Activated gamma-delta T cell treated with Interleukin-2 at 50 U/mL for 16 hours (primary cell): ENCODE data around the gene SEMA4B.
"Not testable (repeated sequence)": the region's sequence is repeated elsewhere in the genome, so short reads cannot be mapped to it uniquely, and the experiment has no call there.

ENCODE experiments used
- DNase-seq: peaks from one replicate; pipeline ENCODE4 v3.0.0-alpha.2; 2020

SEMA4B gene, protein sequence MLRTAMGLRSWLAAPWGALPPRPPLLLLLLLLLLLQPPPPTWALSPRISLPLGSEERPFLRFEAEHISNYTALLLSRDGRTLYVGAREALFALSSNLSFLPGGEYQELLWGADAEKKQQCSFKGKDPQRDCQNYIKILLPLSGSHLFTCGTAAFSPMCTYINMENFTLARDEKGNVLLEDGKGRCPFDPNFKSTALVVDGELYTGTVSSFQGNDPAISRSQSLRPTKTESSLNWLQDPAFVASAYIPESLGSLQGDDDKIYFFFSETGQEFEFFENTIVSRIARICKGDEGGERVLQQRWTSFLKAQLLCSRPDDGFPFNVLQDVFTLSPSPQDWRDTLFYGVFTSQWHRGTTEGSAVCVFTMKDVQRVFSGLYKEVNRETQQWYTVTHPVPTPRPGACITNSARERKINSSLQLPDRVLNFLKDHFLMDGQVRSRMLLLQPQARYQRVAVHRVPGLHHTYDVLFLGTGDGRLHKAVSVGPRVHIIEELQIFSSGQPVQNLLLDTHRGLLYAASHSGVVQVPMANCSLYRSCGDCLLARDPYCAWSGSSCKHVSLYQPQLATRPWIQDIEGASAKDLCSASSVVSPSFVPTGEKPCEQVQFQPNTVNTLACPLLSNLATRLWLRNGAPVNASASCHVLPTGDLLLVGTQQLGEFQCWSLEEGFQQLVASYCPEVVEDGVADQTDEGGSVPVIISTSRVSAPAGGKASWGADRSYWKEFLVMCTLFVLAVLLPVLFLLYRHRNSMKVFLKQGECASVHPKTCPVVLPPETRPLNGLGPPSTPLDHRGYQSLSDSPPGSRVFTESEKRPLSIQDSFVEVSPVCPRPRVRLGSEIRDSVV

DNA sequence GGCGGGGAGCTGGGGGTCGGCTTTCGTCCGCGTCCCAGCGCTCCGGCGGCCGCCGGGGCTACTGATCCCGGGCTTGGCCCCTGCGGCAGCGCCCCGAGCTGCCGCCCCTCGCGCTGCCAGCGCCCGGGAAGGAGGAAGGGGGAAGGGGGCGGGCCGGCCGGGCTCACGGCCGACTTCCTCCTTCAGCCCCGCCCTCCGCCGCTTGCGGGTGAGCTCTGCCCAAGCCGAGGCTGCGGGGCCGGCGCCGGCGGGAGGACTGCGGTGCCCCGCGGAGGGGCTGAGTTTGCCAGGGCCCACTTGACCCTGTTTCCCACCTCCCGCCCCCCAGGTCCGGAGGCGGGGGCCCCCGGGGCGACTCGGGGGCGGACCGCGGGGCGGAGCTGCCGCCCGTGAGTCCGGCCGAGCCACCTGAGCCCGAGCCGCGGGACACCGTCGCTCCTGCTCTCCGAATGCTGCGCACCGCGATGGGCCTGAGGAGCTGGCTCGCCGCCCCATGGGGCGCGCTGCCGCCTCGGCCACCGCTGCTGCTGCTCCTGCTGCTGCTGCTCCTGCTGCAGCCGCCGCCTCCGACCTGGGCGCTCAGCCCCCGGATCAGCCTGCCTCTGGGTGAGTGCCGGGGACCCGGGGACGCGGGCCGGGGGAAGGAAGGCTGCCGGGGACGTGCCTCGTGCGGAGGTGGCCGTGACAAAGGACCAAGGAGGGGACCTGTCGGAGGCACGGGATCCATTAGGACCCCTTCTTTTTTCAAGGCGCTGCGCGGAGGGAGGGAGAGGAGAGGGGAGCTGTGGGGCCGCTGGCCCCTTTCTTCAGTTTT lies at the start of gene SEMA4B:
Gene SEMA4B (plus strand): TSS at position 201 of the 814 bp plus-strand sequence. CDS start 249 bp downstream, at position 450.
- DNase-seq, result peak; percentile 71

DNA sequence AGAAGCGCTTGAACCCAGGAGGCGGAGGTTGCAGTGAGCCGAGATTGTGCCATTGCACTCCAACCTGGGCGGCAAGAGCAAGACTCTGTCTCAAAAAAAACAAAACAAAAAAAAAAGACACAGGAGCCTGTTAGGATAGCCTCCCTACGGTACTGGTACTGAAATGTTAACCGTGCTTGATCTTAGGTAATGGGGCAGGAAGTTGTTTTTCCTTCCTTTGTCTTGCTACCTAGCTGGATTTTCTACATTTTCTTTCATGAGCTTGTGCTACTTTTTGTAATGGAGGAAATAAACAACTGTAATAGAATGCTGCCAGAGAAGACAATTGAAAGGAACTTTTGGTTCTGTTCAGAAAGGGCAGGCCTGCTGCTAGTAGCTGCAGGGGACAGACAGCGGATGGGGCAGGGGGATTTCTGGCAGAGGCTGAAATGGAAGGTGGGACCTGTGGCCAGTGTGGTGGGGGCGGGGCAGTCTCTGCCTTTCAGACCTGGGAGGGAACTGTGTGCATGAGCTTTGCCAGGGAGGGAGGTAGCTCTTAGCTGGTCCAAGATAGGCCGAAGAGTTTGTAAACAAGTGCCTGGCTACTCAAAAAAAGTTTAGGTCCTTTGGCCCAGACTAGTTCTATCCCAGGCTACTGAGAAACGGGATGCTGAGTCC lies 49.0 kb upstream of the SEMA4B start:
- no peak for DNase-seq

DNA sequence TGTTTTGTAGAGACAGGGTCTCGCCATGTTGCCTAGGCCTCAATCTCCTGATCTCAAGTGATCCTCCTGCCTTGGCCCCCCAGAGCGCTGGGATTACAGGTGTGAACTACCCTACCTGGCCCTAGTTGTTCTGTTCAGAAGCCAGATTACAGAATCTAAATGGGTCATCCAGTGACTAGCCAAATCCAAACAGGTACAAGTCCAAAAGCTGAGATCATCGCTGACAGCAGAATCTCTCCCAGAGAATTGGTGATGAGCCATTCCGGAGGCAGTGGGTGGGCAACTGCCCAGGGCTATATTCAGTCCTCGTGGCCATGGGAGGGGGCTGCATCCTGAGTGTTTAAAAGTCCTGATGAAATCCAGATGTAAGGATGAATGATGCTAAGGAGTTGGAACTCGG lies 47.5 kb upstream of the SEMA4B start:
- DNase-seq, result no peak

DNA sequence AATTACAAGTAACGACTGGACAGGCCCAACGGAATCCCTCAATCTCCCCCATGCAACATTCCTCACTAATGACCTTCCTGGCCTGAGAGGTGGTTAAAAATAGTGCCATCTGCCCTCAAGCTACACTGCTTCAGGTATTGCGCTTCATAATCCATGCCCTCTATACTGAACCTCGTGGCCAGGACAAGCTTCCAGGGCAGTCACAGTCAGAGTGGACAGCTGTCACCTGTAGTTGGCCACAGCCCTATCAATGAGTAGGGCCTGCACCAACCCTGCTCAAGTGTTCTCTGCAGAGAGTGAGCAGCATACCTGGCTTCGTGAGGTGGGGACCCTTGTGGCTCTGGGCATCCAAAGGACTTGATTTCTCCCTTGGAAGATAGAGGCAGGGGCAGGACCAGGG lies 46.9 kb upstream of the SEMA4B start:
- no peak for DNase-seq

DNA sequence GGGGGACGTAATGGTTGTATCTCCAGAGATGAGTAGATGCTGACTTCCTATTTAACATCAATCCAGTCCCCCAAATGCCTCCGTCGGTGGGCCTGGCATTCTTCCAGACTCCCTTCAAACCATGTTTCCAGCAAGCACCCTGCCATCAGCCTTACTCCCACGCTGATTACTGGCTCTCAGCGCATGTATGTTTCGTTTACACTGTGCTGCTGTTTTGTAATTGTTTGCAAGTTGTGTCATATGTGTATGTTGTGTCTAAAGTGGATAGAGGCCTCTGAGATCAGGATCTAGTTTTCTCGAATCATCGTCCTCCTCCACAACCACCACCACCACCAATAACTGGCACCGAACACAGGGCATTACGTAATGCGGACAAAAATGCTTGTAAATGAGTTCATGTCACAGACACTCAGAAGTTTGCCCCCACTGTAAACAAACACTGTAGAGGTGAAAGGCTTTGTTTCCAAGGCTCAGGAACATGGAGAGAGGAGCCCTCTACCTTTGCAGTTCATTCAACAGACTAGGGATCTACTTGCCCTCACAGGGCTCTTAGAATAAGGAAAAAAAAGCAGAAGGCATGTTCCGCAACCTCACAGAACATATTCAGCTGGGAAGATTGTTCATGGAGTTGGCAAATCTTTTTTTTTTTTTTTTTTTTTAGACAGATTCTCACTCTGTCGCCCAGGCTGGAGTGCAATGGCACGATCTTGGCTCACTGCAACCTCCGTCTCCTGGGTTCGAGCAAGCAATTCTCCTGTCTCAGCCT lies 46.1 kb upstream of the SEMA4B start:
- no peak for DNase-seq

DNA sequence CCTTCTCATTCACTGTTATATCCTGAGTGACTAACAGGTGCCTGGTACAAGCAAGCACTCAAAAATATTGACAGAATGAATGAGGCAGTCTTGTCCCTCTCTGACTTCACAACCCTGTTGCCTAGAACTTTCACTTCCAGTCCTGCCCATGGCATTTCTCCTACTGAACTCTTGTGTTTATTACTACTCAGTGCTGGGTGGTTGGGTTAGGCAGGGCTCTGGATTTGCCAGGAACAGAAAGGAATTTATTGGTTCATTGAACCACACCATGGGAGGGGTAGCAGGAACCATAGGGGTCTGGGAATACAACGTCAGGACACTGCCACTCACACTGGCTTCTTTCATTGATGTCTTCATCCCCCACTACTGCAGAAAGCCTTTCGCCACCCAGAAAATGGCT lies 41.9 kb upstream of the SEMA4B start:
- DNase-seq, result no peak

DNA sequence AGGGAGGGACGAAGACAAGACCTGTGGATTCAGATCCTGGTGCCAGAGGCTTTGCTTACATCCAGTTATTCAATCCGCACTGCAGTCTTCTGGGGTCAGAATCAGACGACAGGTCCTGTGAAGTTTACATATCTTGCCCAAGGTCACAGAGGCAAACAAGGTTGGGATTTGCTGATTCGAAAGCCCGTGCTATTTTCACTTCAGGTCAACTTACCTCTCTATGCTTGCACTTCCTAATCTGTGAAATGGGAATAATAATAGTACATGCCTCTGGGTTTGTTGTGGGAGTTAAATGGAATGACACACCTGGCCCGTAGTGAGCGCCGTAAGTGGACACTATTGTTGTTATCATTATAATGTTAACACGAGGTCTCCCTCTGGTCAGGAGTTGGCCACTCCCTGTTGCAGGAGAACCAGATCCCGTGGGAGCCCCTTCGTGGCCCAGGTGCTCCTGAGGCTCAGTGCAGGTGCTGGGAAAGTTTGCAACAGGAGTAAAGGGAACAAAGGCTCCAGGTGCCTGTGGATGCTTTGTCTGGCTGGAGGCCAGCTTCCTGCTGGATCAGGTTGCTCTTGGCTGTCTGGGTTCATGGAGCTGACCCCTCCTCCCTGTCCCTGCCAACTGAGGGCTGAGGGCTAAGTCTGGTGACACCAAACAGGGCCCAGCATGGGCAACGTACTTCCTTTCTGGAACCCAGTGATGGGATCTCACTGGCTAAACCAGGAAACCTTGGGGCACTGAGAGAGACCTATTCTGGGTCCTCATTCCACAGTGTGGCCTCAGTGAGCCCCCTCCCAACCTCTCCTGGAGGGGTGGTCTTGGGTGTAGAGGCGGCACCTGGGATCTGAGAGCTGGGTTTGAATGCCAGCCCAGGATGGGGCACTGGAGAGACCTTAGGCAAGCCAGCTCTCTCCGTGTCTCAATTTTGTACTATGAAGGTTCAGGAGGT lies 40.1 kb upstream of the SEMA4B start:
- DNase-seq, result no peak

DNA sequence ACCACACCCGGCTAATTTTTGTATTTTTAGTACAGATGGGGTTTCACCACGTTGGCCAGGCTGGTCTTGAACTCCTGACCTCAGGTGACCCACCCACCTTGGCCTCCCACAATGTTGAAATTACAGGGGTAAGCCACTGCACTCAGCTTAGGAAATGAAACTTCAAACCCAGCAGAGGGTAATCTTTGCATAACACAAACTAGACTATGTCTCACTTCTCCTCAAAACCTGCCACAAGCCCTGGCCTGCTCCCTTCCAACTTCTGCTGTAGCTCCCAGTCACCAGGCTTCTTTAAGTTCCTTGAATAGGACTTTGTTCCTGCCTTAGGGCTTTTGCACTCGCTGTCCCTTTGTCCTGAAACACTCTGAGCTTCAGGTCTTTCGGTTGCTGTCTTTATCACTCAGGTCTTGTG lies 39.2 kb upstream of the SEMA4B start:
- DNase-seq, result no peak

DNA sequence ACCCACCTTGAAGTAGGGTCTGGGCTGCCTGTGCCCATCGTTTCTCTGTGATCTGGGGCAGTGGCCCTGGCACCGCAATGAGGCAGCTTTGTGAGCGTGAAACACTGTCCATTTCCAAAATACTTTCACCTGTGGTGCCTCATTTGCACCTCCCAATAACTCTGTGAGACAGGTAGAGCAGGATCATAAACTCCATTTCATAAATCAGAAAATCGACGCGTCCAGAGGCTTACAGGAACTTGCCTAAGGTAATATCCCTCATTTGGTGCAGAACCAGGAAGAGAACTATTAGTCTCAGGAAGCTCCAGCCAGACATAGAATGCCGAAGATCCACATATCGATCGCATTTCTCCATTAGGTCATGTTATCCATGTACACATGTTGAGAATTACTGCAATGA lies 38.2 kb upstream of the SEMA4B start:
- DNase-seq, result no peak

DNA sequence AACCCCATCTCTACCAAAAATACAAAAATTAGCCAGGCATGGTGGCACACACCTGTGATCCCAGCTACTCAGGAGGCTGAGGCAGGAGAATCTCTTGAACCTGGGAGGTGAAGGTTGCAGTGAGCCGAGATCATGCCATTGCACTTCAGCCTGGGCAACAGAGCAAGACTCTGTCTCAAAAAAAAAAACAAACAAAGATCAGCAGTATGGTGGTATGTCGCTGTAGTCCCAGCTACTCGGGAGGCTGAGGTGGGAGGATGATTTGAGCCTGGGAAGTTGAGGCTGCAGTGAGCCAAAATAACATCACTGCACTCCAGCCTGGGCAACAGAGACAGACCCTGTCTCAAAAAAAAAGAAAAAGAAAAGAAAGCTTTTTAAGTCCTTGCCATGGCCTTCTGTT lies 36.9 kb upstream of the SEMA4B start:
- not testable (repeated sequence) for DNase-seq

DNA sequence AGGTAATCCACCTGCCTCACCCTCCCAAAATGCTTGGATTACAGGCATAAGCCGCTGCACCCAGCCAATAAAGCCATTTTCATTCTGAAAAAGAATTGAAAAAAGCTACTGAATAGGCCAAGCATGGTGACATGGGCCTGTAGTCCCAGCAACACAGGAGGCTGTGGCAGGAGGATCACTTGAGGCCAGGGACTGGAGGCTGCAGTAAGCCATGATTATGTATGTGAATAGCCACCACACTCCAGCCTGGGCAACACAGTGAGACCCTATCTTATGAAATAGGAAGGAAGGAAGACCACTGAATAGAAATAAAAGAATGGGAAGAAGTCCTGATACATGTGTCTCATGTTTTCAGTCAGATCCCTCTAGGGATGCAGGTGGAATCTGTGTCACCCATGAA lies 36.0 kb upstream of the SEMA4B start:
- no peak for DNase-seq

DNA sequence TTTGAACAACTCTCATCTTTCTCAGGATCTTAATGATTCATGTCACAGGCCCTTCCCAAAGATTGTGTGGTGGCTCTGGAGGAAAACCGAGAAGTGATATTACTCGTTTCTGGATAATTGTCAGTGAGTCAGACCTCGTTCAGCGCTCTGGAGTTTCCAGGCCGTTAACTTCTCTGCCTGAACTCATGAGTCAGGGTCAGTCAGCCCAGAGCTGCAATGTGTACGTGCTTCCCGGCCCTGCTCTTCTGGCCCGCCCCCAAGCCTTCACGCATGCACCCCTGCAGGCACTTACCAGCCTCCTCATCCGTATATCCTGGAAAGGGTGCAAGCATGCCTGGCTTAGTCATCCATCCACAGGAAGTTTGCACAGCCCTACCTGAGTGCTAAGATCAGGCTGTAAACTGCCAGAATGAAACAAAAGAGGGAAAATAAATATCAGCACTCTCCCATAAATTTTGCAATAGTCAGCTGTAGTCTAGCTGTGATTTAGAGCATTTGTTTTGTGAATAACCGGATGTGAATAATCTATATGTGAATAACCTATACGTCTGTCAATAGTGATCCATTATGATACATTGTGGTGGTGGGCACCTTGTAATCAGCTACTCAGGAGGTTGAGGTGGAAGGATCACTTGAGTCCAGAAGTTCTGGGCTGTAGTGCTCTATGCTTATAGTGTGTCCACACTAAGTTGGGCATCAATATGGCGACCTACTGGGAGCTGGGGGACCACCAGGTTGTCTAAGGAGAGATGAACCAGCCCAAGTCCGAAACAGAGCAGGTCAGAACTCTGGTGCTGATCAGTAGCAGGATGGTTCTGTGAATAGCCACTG lies 35.3 kb upstream of the SEMA4B start:
- no peak for DNase-seq

DNA sequence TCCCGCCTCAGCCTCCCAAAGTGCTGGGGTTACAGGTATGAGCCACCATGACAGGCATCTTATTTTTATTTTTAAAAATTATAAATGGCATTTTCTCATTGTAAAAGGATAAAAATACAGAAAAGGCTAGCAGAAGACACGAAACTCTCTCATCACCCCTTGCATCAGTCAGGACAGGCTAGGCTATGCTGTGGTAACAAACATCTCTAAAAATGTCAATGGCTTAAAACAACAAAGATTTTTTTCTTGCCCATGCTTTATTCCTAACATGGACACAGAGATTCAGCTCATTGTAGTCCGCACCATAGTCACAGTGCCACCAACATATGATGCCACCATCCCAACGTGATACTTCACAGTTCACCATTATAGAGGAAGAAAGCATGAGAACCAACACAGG lies 34.0 kb upstream of the SEMA4B start:
- DNase-seq, result no peak

DNA sequence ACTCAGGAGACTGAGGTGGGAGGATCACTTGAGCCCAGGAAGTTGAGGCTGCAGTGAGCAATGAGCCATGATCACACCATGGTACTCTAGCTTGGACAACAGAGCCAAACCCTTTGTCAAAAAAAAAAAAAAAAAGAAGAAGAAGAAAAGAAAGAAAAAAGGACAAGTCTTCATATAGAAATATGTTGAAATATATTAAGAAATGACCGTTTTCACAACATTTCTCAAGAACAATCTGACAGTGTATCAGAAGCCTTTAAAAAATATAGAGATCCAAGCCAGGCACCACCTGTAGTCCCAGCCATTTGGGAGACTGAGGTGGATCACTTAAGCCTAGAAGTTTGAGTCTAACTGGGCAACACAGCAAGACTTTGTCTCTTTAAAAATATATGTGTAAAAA lies 29.5 kb upstream of the SEMA4B start:
- DNase-seq, result no peak

DNA sequence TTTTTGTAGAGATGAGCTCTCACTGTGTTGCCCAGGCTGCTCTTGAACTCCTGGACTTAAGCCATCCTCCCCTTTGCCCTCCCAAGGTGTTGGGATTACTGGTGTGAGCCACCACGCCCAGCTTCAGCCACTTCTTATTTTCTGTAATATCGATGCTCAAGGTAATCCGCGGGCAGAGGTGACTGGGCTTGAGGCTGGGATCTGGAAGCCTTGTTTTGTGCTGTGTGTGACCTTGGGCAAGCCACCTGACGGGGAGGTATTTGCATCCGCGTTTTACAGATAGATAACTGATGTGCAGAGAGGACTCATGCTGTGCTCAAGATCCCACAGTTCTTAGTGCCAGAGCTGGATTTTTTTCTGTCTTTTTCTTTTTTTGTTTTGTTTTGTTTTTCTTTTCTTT lies 27.8 kb upstream of the SEMA4B start:
- no peak for DNase-seq

DNA sequence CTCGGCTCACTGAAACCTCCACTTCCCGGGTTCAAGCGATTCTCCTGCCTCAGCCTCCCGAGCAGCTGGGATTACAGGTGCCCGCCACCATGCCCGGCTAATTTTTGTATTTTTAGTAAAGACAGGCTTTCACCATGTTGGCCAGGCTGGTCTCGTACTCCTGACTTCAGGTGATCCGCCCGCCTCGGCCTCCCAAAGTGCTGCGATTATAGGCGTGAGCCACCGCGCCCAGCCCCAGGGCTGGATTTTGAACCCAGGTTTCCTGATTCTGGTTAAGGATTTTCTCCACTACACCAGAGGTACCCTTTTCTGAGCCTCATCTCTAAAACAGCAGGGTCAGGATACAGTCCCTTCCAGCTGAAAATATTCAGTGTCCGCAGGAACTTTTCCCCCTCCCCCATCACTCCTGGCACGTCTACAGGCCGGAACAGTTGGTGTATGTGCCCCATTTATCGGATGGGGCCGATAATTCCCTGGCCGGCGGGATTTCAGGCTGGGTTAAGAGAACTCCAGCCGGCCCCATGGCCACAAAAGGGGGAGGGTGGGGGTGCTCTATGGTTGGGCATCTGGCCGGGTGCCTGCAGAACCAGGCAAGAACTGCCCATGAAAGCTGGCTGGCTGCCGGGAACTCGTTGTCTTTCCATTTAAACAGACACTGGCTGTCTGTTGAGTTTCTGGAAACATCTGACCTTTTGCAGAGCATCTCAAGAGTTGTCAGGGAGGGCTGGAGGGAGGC lies 26.8 kb upstream of the SEMA4B start:
- no peak for DNase-seq

DNA sequence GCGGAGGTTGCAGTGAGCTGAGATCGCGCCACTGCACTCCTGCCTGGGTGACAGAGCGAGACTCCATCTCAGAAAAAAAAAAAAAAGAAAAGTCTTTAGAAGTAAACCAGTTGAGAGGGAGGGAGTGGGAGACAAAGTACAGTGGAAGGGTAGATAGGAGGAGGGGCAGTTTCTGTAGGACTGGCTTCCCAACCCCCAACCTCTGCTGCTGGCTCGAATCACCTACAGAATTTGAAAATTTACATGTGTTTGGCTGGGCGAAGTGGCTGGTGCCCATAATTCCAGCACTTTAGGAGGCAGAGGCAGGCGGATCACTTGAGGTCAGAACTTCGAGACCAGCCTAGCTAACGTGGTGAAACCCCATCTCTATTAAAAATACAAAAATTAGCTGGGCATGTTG lies 24.1 kb upstream of the SEMA4B start:
- no peak for DNase-seq

DNA sequence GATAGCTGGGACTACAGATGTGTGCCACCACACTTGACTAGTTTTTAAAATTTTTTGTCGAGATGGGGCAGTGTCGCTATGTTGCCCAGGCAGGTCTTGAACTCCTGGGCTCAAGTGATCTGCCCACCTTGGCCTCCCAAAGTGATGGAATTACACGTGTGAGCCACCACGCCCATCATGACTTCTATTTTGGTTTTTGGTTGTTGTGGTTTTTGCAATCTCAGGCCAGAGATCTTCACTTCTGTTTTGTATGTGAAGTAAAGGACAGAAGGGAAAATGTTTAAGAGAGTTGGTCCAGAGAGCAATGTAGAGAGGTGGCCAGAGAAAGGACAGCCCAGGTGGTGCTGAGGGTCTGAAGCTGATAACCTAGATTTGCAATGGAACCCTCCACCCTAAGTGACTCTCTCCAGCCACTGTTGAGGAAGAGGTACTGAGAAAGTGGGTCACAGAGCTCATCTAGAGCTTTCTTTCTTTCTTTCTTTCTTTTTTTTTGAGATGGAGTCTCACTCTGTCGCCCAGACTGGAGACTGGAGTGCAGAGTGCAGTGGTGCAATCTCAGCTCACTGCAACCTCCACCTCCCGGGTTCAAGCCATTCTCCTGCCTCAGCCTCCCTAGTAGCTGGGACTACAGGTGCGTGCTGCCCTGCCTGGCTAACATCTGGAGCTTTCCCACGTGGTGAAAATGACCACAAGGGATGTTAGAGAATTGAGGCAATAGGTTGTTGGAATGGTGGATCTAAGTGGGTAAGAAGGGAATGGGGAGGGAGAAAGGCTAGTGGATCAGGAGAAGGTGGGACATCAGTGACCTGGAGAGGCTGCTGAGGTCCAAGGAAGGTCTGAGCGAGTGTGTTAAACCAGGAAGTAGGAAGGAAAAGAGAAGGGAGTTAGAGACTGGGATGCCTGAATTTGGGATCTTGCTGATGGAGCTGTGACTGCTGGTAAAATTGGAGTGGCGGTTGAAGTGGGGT lies 22.4 kb upstream of the SEMA4B start:
- no peak for DNase-seq
